K562 (cell line): ENCODE measurements around the gene TBC1D2. TPM values are rescaled to one million over a fixed set of nuclear protein-coding genes. Genes with fewer than 3 reads are reported as not detected.
A peak's percentile ranks its signal among the peaks of the same experiment; 100 is the strongest.

ENCODE experiments used
- CBX5 ChIP-seq: IDR thresholded peaks from 2 replicates; pipeline ENCODE4 v1.6.1; 2014; ENCODE audit warnings: low read depth, borderline replicate concordance
- CREB5 ChIP-seq: fragments of 250-450 bp; sonication (Bioruptor Pico); IDR thresholded peaks from 2 replicates; pipeline ENCODE4 v1.5.0; 2020; ENCODE audit warnings: mild to moderate bottlenecking
- FOXA3 ChIP-seq, 2 experiments: fragments of 450-650 bp in 1 of 2; sonication (generic) in 1 of 2; formaldehyde crosslinking; IDR thresholded peaks in 1 of 2; conservative IDR thresholded peaks in 1 of 2; 2 replicates each; pipeline versions ENCODE4 v1.4.0 to v1.8.0; 2020 to 2022; ENCODE audit warnings: mild to moderate bottlenecking in 2 of 2, missing genetic modification reagents in 1 of 2
- PML ChIP-seq: IDR thresholded peaks from 2 replicates; pipeline ENCODE4 v1.6.1; 2012; ENCODE audit warnings: low read length, inconsistent platforms
- POLR2H ChIP-seq: IDR thresholded peaks from 2 replicates; pipeline ENCODE4 v1.6.1; 2016; ENCODE audit warnings: missing genetic modification characterization, low read depth, mild to moderate bottlenecking, control low read depth, missing compliant biosample characterization, moderate library complexity
- RBM17 ChIP-seq: fragments of 200-400 bp; formaldehyde crosslinking; IDR thresholded peaks from 2 replicates; pipeline ENCODE4 v1.6.1; 2017; ENCODE audit warnings: low read depth, mild to moderate bottlenecking, low read length, borderline replicate concordance
- RFX5 ChIP-seq: IDR thresholded peaks from 2 replicates; pipeline ENCODE4 v1.6.1; 2011; ENCODE audit warnings: low read depth, mild to moderate bottlenecking, improper control_type of control experiment, low read length
- SIRT6 ChIP-seq: IDR thresholded peaks from one replicate; pipeline ENCODE4 v1.6.1; 2012; ENCODE audit warnings: low read depth, mild to moderate bottlenecking, control low read depth, inconsistent platforms, low read length, moderate library complexity
- STAT6 ChIP-seq: sonication (generic); formaldehyde crosslinking; IDR thresholded peaks from 2 replicates; pipeline ENCODE4 v1.8.1; 2023; ENCODE audit warnings: mild to moderate bottlenecking, missing genetic modification reagents
- TAL1 ChIP-seq: fragments of 450-650 bp; IDR thresholded peaks from 2 replicates; pipeline ENCODE4 v1.6.1; 2016; ENCODE audit warnings: mild to moderate bottlenecking
- ZNF592 ChIP-seq: fragments of 450-650 bp; IDR thresholded peaks from 2 replicates; pipeline ENCODE4 v1.6.1; 2017; ENCODE audit warnings: antibody characterized with exemption, mild to moderate bottlenecking
- ZNF778 ChIP-seq: fragments of 450-650 bp; formaldehyde crosslinking; IDR thresholded peaks from 2 replicates; pipeline ENCODE4 v1.4.0; 2020; ENCODE audit warnings: mild to moderate bottlenecking, moderate library complexity
- ZNF830 ChIP-seq: fragments of 250-450 bp; sonication (Bioruptor Pico); IDR thresholded peaks from 2 replicates; pipeline ENCODE4 v1.5.0; 2021; ENCODE audit warnings: mild to moderate bottlenecking
- polyA plus RNA-seq, 8 experiments: library from polyadenylated mRNA; depleted of rRNA in 4 of 8; stranded (reverse) in 5 of 8; unstranded in 3 of 8; fragments of >200 nt; fragmentation: Nextera tagmentation in 2 of 8; fragmentation: Illumina TruSeq in 1 of 8; extraction: Ambion mirVana in 2 of 8; extraction: Trizol in 1 of 8; gene quantifications; 2 replicates each; pipeline versions ENCODE4 v1.2.1 to v1.2.3, GENCODE V29; 2011 to 2014; ENCODE audit warnings: inconsistent platforms in 1 of 8, missing spikeins in 1 of 8
- total RNA-seq, 7 experiments: library from RNA; depleted of rRNA in 6 of 7; stranded (reverse); fragments of >200 nt in 6 of 7; fragmentation: Illumina TruSeq in 2 of 7; extraction: Trizol in 2 of 7; gene quantifications; 2 replicates each; pipeline versions ENCODE4 v1.2.1 to v1.2.3, GENCODE V29; 2011 to 2021; ENCODE audit warnings: low replicate concordance in 1 of 7

The TBC1D2 gene
- total and polyA plus RNA-seq, 9 of the 15 experiments (the other 6 are each of a cell fraction or from before 2014, with no cell fraction given): 0.10 to 7.0 (median 2.5) TPM

GRCh38 chr9:98248737-98249474, 6.5 kb downstream of the TBC1D2 start (continued):
- peak in 1 of 2 experiments; percentile 53; a peak in 1 of 4 replicates for TF ChIP-seq FOXA3 (CRISPR knock-in tag; conservative IDR thresholded peaks at IDR 0.05 in 1 of 2, IDR thresholded peaks at IDR 0.05 in 1 of 2)
- TF ChIP-seq CBX5: no peak
- TF ChIP-seq PML: 0 out of 2 replicates have a peak, but pooled peaks have one; percentile 14
- no peak for TF ChIP-seq TAL1
- TF ChIP-seq RBM17: no peak
- no peak for TF ChIP-seq POLR2H (tag)
- peak; percentile 97 for TF ChIP-seq ZNF592
- TF ChIP-seq SIRT6: no peak
- TF ChIP-seq ZNF830: no peak
- TF ChIP-seq RFX5: no peak
- no peak for TF ChIP-seq CREB5 (CRISPR knock-in tag)
- no peak for TF ChIP-seq STAT6 (CRISPR knock-in tag)
- no peak for TF ChIP-seq ZNF778 (CRISPR knock-in tag)
